HCT116 (cell line): ENCODE data around the gene C1QTNF12. TPM values are rescaled to one million over a fixed set of nuclear protein-coding genes. Genes with fewer than 3 reads are reported as not detected.

Experiments used
- ATAC-seq: fragments of 200-7000 bp; cut with Tn5 transposase; 2 replicates; pipeline ENCODE4 v1.9.1; 2020; ENCODE audit warnings: mild to moderate bottlenecking, moderate library complexity
- BruUV-seq: library from RNA; stranded (reverse); fragments of 400-500 nt; replicated peaks from 2 replicates; lab custom pipeline; 2021; lab: Mats Ljungman, UMichigan
- CTCF ChIA-PET: fragments of 300-600 bp; sonication (Branson Sonifier 250); formaldehyde crosslinking; loops from one replicate; lab custom pipeline; 2021; ENCODE audit warnings: antibody characterized with exemption; lab: Charles Lee
- POLR2A ChIA-PET: fragments of 300-600, 350-600 bp; sonication (Branson Sonifier 250); formaldehyde crosslinking; loops from one replicate; lab custom pipeline; 2021; ENCODE audit warnings: antibody characterized with exemption; lab: Charles Lee
- RAD21 ChIA-PET, 2 experiments: fragments of 300-600 bp; sonication (Branson Sonifier 250); formaldehyde crosslinking; loops; one replicate each; lab custom pipeline; 2023; ENCODE audit warnings: low total read pairs in 2 of 2; ENCODE audit not compliant: uncharacterized antibody in 2 of 2, unreplicated experiment in 2 of 2, low non-redundant PET in 1 of 2; lab: Charles Lee
- DNase-seq: peaks from one replicate; pipeline ENCODE4 v3.0.0-alpha.2; 2010; ENCODE audit warnings: low read depth, low spot score
- H2AFZ ChIP-seq: fragments of 200-600 bp; shearing (Covaris generic), sonication (generic); 2 replicates; pipeline ENCODE4 v1.6.1; 2017; ENCODE audit warnings: low read depth, mixed run types, mixed read lengths, antibody characterized with exemption, low read length; ENCODE audit not compliant: poor library complexity, severe bottlenecking
- H3K27ac ChIP-seq: 2 replicates; pipeline ENCODE4 v1.5.1; 2012; ENCODE audit warnings: low read depth, low read length
- H3K27me3 ChIP-seq: fragments of 200-600 bp; sonication (generic); 2 replicates; pipeline ENCODE4 v1.6.1; 2016; ENCODE audit warnings: mixed run types, low read length, mixed read lengths; ENCODE audit not compliant: insufficient read depth
- H3K36me3 ChIP-seq, 2 experiments: fragments of 200-500 bp in 1 of 2; fragments of 200-600 bp in 1 of 2; sonication (Bioruptor generic) in 1 of 2; sonication (generic) in 1 of 2; 2 replicates each; pipeline versions ENCODE4 v1.5.1 to v1.6.1; 2014 to 2016; ENCODE audit warnings: low read length in 2 of 2, inconsistent platforms in 1 of 2, mixed read lengths in 1 of 2, mixed run types in 1 of 2; ENCODE audit not compliant: insufficient read depth in 2 of 2, control insufficient read depth in 1 of 2
- H3K4me1 ChIP-seq, 2 experiments: fragments of 200-600 bp in 1 of 2; sonication (generic) in 1 of 2; 2 replicates each; pipeline versions ENCODE4 v1.5.1 to v1.6.1; 2012 to 2017; ENCODE audit warnings: low read length in 2 of 2, inconsistent platforms in 1 of 2, mild to moderate bottlenecking in 1 of 2, mixed read lengths in 1 of 2, mixed run types in 1 of 2, moderate library complexity in 1 of 2; ENCODE audit not compliant: insufficient read depth in 2 of 2, control insufficient read depth in 1 of 2
- H3K4me2 ChIP-seq: fragments of 200-600 bp; sonication (generic); 2 replicates; pipeline ENCODE4 v1.6.1; 2017; ENCODE audit warnings: mixed run types, low read length, mixed read lengths
- H3K4me3 ChIP-seq, 2 experiments: fragments of 200-600 bp in 1 of 2; sonication (generic) in 1 of 2; replicated peaks in 1 of 2; 2 replicates each; pipeline ENCODE4 v1.5.1; 2011 to 2016; ENCODE audit warnings: low read length in 2 of 2, control low read depth in 1 of 2, low read depth in 1 of 2, mild to moderate bottlenecking in 1 of 2, mixed read lengths in 1 of 2, mixed run types in 1 of 2
- H3K79me2 ChIP-seq: fragments of 200-600 bp; sonication (generic); 2 replicates; pipeline ENCODE4 v1.6.1; 2017; ENCODE audit warnings: mild to moderate bottlenecking, mixed run types, low read length, moderate library complexity, mixed read lengths; ENCODE audit not compliant: insufficient read depth
- H3K9ac ChIP-seq: fragments of 200-600 bp; sonication (generic); 2 replicates; pipeline ENCODE4 v1.6.1; 2016; ENCODE audit warnings: low read length, mixed read lengths
- H3K9me2 ChIP-seq: fragments of 200-600 bp; sonication (generic), shearing (Covaris generic); 2 replicates; pipeline ENCODE4 v1.6.1; 2017; ENCODE audit warnings: mixed run types, mild to moderate bottlenecking, moderate library complexity; ENCODE audit not compliant: insufficient read depth
- H3K9me3 ChIP-seq, 2 experiments: fragments of 200-500 bp in 1 of 2; fragments of 200-600 bp in 1 of 2; sonication (Bioruptor generic) in 1 of 2; sonication (generic) in 1 of 2; 2 replicates each; pipeline ENCODE4 v1.6.1; 2014 to 2017; ENCODE audit warnings: low read length in 2 of 2, mixed read lengths in 2 of 2, inconsistent platforms in 1 of 2, low read depth in 1 of 2, mild to moderate bottlenecking in 1 of 2, mixed run types in 1 of 2, moderate library complexity in 1 of 2; ENCODE audit not compliant: control insufficient read depth in 1 of 2, insufficient read depth in 1 of 2
- H4K20me1 ChIP-seq: fragments of 200-600 bp; sonication (generic), shearing (Covaris generic); 2 replicates; pipeline ENCODE4 v1.6.1; 2017; ENCODE audit warnings: mixed run types, mild to moderate bottlenecking, moderate library complexity; ENCODE audit not compliant: insufficient read depth
- ATF3 ChIP-seq: IDR thresholded peaks from 2 replicates; pipeline ENCODE4 v1.6.1; 2012
- CBX3 ChIP-seq: IDR thresholded peaks from 2 replicates; pipeline ENCODE4 v1.6.1; 2012; ENCODE audit warnings: low read depth
- EZH2 ChIP-seq: fragments of 200-600 bp; sonication (generic); IDR thresholded peaks from 2 replicates; pipeline ENCODE4 v1.6.1; 2017; ENCODE audit warnings: antibody characterized with exemption, mixed run types
- EZH2phosphoT487 ChIP-seq: fragments of 200-600 bp; IDR thresholded peaks from 2 replicates; pipeline ENCODE4 v1.6.1; 2018; ENCODE audit warnings: antibody characterized with exemption, borderline replicate concordance
- FOSL1 ChIP-seq: IDR thresholded peaks from 2 replicates; pipeline ENCODE4 v1.6.1; 2012; ENCODE audit warnings: low read depth
- JUND ChIP-seq: IDR thresholded peaks from 2 replicates; pipeline ENCODE4 v1.6.1; 2012
- RAD21 ChIP-seq: IDR thresholded peaks from 2 replicates; pipeline ENCODE4 v1.6.1; 2012; ENCODE audit warnings: low read depth, mild to moderate bottlenecking
- SIN3A ChIP-seq: IDR thresholded peaks from 2 replicates; pipeline ENCODE4 v1.6.1; 2012; ENCODE audit warnings: low read depth
- ZBTB33 ChIP-seq: IDR thresholded peaks from 2 replicates; pipeline ENCODE4 v1.6.1; 2011; ENCODE audit warnings: mild to moderate bottlenecking, low read length, moderate library complexity; ENCODE audit not compliant: insufficient replicate concordance; ENCODE audit errors: extremely low read depth
- ZNF274 ChIP-seq: fragments of 200-500 bp; sonication (Bioruptor generic); IDR thresholded peaks from 2 replicates; pipeline ENCODE4 v1.6.1; 2014; ENCODE audit warnings: mild to moderate bottlenecking, low read depth, low read length, inconsistent platforms
- intact Hi-C: fragments of 100-400 bp; cut with micrococcal nuclease; formaldehyde crosslinking; loops from 2 replicates; pipeline ENCODE4 v1.10.0; 2022
- total RNA-seq: library from RNA; stranded (reverse); gene quantifications from one replicate; pipeline ENCODE4 v1.2.1, GENCODE V29; 2021; ENCODE audit not compliant: unreplicated experiment
- TF ChIP-seq, protein P1 (sequence below), 3 experiments: fragments of 200-600 bp in 1 of 3; sonication (generic) in 1 of 3; IDR thresholded peaks in 2 of 3; conservative IDR thresholded peaks in 1 of 3; 2 replicates each; pipeline ENCODE4 v1.5.1; 2012 to 2017; ENCODE audit warnings: low read depth in 2 of 3, low read length in 2 of 3, antibody characterized with exemption in 1 of 3, borderline replicate concordance in 1 of 3, control low read depth in 1 of 3, mild to moderate bottlenecking in 1 of 3, mixed read lengths in 1 of 3, mixed run types in 1 of 3, moderate library complexity in 1 of 3; ENCODE audit not compliant: insufficient read depth in 1 of 3

Gene C1QTNF12
- total RNA-seq, 1 experiment from 2014 or later = 6.9 TPM

GRCh38 chr1:1220197-1220596 lies 26.3 kb downstream of the C1QTNF12 start:
- Histone ChIP-seq H3K9ac (no peak overlapping the region), H3K4me3 (no peak overlapping the region), H3K9me3 (no peaks in the 10 kb centered on the region), H3K9me2 (no peaks in the 10 kb centered on the region), H4K20me1 (no peaks in the 10 kb centered on the region), H3K27ac (no peak overlapping the region), H3K4me2 (no peak overlapping the region), H2AFZ (no peak overlapping the region), H3K4me1 (peaks cover 0 to 7% of the 10 kb centered on the region in 2 experiments; a peak in 2 of 4 replicates), H3K36me3 (peaks cover 20 to 28% of the 10 kb centered on the region in 2 experiments), H3K27me3 (no peaks in the 10 kb centered on the region), H3K79me2 (peaks cover 19% of the 10 kb centered on the region)
- ChIA-PET POLR2A (no interaction called here), CTCF (no interaction called here), RAD21 (no interaction called here)
- no peak for DNase-seq
- TF ChIP-seq EZH2phosphoT487 = no peak
- TF ChIP-seq ZNF274 = no peak
- no peak for TF ChIP-seq RAD21
- TF ChIP-seq CBX3 = no peak
- TF ChIP-seq, protein P1, sequence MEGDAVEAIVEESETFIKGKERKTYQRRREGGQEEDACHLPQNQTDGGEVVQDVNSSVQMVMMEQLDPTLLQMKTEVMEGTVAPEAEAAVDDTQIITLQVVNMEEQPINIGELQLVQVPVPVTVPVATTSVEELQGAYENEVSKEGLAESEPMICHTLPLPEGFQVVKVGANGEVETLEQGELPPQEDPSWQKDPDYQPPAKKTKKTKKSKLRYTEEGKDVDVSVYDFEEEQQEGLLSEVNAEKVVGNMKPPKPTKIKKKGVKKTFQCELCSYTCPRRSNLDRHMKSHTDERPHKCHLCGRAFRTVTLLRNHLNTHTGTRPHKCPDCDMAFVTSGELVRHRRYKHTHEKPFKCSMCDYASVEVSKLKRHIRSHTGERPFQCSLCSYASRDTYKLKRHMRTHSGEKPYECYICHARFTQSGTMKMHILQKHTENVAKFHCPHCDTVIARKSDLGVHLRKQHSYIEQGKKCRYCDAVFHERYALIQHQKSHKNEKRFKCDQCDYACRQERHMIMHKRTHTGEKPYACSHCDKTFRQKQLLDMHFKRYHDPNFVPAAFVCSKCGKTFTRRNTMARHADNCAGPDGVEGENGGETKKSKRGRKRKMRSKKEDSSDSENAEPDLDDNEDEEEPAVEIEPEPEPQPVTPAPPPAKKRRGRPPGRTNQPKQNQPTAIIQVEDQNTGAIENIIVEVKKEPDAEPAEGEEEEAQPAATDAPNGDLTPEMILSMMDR (IDR thresholded peaks at IDR 0.05 in 2 of 3, conservative IDR thresholded peaks at IDR 0.05 in 1 of 3; ENCODE audit: borderline replicate concordance in 1 of 3, insufficient read depth in 1 of 3, low read depth in 2 of 3, low read length in 2 of 3) = no peak
- no peak for TF ChIP-seq SIN3A
- TF ChIP-seq EZH2 = no peak
- no peak for TF ChIP-seq FOSL1
- TF ChIP-seq JUND = no peak
- TF ChIP-seq ZBTB33 = no peak
- no peak for TF ChIP-seq ATF3
- no peak for ATAC-seq
- intact Hi-C loops = no loop called here
- no TSS peak for BruUV-seq
